NCI-H187 treated with DMSO at 0.1 percent for 48 hours (cell line): ENCODE measurements around the gene CATSPERB.
"Not testable (repeated sequence)": the region's sequence is repeated elsewhere in the genome, so short reads cannot be mapped to it uniquely, and the experiment has no call there.

Source experiments
- DNase-seq: peaks from one replicate; lab custom pipeline; 2025; lab: John Stamatoyannopoulos, UW

The CATSPERB gene

GRCh38 chr14:91732859-91733477 is 1.1 kb upstream of the CATSPERB start:
- no peak for DNase-seq

GRCh38 chr14:91732439-91732838 is 553 bp upstream of the CATSPERB start:
- no peak for DNase-seq

- DNase-seq: no peak
Measured at GRCh38 chr14:91731018-91731417, 868 bp downstream of the CATSPERB start.

- DNase-seq: no peak
Measured at GRCh38 chr14:91729756-91730155, 2.1 kb downstream of the CATSPERB start.

GRCh38 chr14:91728616-91729183 is 3.2 kb downstream of the CATSPERB start:
- DNase-seq: no peak

GRCh38 chr14:91727121-91727520 is 4.8 kb downstream of the CATSPERB start:
- DNase-seq: no peak

- no peak for DNase-seq
Measured at GRCh38 chr14:91723501-91723900, 8.4 kb downstream of the CATSPERB start.

GRCh38 chr14:91722386-91722785 is 9.5 kb downstream of the CATSPERB start:
- DNase-seq: no peak

GRCh38 chr14:91719839-91720238 is 12.0 kb downstream of the CATSPERB start:
- DNase-seq: no peak

GRCh38 chr14:91716999-91717398 is 14.9 kb downstream of the CATSPERB start:
- no peak for DNase-seq

GRCh38 chr14:91714805-91715204 is 17.1 kb downstream of the CATSPERB start:
- DNase-seq: no peak

- DNase-seq: no peak
Measured at GRCh38 chr14:91708795-91709194, 23.1 kb downstream of the CATSPERB start.

- DNase-seq: no peak
Measured at GRCh38 chr14:91706996-91707395, 24.9 kb downstream of the CATSPERB start.

- DNase-seq: no peak
Measured at GRCh38 chr14:91694643-91695042, 37.2 kb downstream of the CATSPERB start.

- no peak for DNase-seq
Measured at GRCh38 chr14:91693346-91693745, 38.5 kb downstream of the CATSPERB start.

GRCh38 chr14:91692075-91692474 is 39.8 kb downstream of the CATSPERB start:
- DNase-seq: no peak

GRCh38 chr14:91689608-91690007 is 42.3 kb downstream of the CATSPERB start:
- no peak for DNase-seq

- not testable (repeated sequence) for DNase-seq
Measured at GRCh38 chr14:91687436-91687835, 44.5 kb downstream of the CATSPERB start.

- no peak for DNase-seq
Measured at GRCh38 chr14:91685600-91685999, 46.3 kb downstream of the CATSPERB start.

- DNase-seq: no peak
Measured at GRCh38 chr14:91681893-91682563, 49.9 kb downstream of the CATSPERB start.

- DNase-seq: no peak
Measured at GRCh38 chr14:91681118-91681517, 50.8 kb downstream of the CATSPERB start.

GRCh38 chr14:91679273-91679672 is 52.6 kb downstream of the CATSPERB start:
- DNase-seq: no peak

GRCh38 chr14:91677687-91678086 is 54.2 kb downstream of the CATSPERB start:
- DNase-seq: not testable (repeated sequence)

GRCh38 chr14:91674911-91675310 is 57.0 kb downstream of the CATSPERB start:
- DNase-seq: no peak
